Epithelial cell of esophagus (primary cell): ENCODE data around the gene PDE2A.

ENCODE experiments used
- DNase-seq: peaks from one replicate; pipeline ENCODE4 v3.0.0; 2010; ENCODE audit warnings: low read depth
- H3K4me3 ChIP-seq: 2 replicates; pipeline ENCODE4 v1.5.1; 2011; ENCODE audit warnings: mild to moderate bottlenecking, low read length, control low read depth
- TF ChIP-seq, protein P1 (sequence below): IDR thresholded peaks from 2 replicates; pipeline ENCODE4 v1.5.1; 2011; ENCODE audit warnings: low read depth, mild to moderate bottlenecking, low read length, control low read depth, inconsistent platforms; ENCODE audit not compliant: insufficient read depth; ENCODE audit errors: missing control alignments

The PDE2A gene

DNA sequence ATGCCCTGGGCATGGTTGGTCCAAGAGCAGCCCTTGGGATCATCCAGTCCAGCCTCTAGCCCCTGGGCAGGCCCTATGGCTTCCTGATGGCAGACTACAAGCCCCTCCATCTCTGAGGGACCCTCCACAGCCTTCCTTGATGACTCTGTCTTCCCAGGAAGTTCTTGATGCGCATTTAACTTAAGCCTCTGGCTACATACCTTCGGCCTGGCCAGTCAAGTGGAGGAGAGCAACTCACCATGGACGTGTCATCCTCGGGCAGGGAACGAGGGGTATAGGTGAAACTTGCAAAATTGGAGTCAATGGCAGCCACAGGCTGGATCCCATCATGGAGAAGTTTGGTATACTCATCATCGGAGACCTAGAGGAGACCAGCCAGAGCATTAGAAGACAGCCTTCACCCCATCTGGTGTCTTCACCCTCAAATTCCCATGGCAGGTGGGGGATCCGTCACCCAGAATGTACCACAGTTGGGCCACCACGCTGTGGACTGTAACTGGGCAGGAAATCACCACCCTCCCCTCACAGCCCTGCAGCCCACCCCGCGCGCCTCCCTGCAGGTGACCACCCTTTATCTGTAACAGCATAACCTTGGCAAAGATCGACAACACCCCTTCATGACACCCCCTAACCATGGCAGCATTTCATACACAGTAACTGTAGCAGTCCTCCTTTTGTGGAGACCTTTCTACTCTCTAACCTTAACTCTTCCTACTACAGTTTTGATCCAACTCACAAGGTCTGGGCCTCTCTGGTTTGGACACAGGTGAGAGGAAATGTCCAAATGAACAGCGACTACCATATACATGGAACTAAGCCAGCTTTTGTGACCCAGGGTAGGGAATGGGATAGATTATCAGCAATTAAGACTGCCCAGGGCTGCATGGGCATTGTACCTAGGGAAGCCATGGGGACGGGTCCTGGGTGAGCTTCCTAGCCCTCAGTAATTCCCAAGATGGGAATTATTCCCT, 91.7 kb downstream of the PDE2A start:
- no peak for DNase-seq
- TF ChIP-seq, protein P1, sequence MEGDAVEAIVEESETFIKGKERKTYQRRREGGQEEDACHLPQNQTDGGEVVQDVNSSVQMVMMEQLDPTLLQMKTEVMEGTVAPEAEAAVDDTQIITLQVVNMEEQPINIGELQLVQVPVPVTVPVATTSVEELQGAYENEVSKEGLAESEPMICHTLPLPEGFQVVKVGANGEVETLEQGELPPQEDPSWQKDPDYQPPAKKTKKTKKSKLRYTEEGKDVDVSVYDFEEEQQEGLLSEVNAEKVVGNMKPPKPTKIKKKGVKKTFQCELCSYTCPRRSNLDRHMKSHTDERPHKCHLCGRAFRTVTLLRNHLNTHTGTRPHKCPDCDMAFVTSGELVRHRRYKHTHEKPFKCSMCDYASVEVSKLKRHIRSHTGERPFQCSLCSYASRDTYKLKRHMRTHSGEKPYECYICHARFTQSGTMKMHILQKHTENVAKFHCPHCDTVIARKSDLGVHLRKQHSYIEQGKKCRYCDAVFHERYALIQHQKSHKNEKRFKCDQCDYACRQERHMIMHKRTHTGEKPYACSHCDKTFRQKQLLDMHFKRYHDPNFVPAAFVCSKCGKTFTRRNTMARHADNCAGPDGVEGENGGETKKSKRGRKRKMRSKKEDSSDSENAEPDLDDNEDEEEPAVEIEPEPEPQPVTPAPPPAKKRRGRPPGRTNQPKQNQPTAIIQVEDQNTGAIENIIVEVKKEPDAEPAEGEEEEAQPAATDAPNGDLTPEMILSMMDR: no peak
- no peak overlapping the region for H3K4me3 ChIP-seq

GRCh38 chr11:72581067-72581466, 93.2 kb downstream of the PDE2A start:
- DNase-seq: no peak
- H3K4me3 ChIP-seq: no peak overlapping the region
- TF ChIP-seq, protein P1: no peak

DNA sequence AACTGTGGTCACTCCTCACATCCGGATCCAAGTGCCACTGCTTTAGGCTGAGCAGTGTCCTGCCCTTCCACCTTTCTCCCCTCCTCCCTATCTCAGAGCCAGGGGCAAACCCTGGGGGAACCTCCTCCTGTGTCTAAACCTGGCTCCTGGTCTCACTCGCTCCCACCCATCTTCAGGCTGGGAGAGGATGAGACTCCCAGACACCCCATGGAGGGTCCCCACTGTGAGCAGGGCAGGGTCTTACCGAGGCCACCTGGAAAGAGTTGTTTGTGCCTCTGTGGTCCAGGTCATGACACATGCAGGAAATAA, 93.6 kb downstream of the PDE2A start:
- H3K4me3 ChIP-seq: no peak overlapping the region
- no peak for DNase-seq
- TF ChIP-seq, protein P1: no peak

DNA sequence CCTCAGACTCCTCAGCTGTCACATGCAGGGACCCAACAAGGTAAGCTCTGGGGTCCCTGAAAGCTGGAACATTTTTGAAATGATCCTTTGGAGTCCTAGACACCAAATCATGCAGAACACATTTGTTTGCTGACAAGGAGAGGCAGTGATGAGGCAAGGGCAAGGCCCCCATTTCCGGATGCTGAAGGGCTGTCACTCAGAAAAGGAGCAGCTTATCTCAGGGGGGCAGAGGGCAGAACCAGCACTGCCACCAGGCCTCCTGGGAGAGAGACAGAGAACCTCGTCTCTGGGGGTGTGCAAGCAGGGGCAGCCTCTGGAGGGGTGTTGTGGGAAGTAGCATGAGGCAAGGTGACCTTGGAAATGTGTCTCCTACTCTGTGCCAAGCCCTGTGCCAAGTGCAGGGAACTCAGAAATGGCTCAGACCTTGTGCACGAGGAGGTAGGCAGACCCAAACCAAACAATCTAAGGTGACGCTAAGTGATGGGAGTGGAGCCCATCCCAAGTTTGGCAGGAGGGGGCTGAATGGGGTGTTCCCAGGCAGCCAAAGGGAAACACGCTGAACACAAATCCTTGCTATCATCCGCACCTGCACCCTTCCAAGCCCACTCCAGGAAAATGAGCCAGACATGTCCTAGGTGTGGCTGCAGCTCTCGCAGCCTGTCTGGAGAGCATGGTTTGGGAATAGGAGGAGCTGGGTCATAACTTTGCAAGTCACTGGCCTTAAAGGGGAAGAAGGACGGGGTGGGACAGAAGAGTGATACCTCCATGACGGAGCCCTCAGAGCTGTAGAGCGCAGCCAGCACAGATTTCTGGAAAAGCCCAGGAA, 94.2 kb downstream of the PDE2A start:
- H3K4me3 ChIP-seq: no peak overlapping the region
- no peak for DNase-seq
- TF ChIP-seq, protein P1: no peak

DNA sequence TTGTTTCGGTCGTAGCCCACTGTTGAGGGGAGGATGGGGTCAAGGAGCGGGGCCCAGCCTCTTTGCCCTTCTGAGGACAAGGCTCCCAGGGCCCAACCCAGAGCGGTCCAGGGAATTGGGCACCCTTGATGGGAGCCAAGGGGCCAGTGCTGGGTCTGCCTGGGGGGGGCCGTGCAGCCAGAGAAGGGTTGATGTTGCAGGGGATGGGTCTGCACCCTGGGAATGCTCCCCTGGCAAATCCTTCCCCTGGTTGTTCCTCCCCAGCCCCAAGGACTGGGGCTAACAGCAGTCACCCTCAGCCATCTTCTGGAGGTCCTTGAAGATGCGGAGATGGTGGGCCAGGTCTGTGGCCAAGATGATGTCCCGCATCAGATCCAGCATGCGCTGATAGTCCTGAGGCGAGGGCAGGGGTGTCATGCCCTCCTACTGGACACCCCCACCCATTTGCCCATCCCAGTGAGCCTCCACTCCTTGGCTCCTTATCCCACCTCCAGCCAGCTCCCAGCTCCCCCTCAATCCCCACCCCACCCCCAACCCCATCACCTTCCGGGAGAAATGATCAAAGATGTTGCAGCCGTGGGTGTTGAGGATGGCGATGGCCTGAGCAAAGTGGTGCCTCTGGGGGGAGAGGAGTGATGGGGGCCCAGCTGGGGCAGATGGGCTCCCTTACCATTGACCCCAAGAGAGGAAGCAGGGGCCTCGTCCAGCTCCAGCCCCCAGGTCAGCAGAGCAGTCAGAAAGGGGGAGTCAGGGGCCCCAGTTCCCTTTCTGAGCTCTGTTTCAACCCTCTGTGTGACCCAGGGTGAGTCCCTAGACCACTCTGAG, 95.0 kb downstream of the PDE2A start:
- TF ChIP-seq, protein P1: no peak
- no peak for DNase-seq
- no peak overlapping the region for H3K4me3 ChIP-seq

DNA sequence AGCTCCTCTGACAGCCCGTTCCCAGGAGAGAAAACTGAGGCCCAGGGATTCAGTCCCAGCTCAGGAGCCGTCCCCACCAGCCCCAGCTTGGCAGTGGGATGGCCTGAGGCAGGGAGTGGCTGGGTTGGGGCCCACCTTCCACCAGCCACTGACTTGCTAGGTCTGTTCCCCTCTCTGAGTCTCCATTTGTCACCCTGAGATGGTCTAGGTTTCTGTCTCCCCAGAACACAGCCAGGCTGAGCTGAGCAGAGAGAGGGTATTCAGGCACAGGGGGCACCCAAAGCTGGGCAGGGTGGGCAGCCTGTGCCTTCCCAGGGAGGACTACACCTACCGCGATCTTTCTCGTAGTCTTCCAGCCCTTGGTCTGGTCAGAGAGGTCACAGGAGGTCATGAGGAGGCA, 95.7 kb downstream of the PDE2A start:
- TF ChIP-seq, protein P1: no peak
- no peak for DNase-seq

More for the DNA sequence above, 95.7 kb downstream of the PDE2A start:
- no peak overlapping the region for H3K4me3 ChIP-seq
